ENCODE measurements around the gene WDR74. TPM values are rescaled to one million over a fixed set of nuclear protein-coding genes. Genes with fewer than 3 reads are reported as not detected.
A peak's percentile ranks its signal among the peaks of the same experiment; 100 is the strongest.

The WDR74 gene
- total RNA-seq = 10 to 100 TPM; 31.5 to 56.6 (median 50.4) TPM

DNA sequence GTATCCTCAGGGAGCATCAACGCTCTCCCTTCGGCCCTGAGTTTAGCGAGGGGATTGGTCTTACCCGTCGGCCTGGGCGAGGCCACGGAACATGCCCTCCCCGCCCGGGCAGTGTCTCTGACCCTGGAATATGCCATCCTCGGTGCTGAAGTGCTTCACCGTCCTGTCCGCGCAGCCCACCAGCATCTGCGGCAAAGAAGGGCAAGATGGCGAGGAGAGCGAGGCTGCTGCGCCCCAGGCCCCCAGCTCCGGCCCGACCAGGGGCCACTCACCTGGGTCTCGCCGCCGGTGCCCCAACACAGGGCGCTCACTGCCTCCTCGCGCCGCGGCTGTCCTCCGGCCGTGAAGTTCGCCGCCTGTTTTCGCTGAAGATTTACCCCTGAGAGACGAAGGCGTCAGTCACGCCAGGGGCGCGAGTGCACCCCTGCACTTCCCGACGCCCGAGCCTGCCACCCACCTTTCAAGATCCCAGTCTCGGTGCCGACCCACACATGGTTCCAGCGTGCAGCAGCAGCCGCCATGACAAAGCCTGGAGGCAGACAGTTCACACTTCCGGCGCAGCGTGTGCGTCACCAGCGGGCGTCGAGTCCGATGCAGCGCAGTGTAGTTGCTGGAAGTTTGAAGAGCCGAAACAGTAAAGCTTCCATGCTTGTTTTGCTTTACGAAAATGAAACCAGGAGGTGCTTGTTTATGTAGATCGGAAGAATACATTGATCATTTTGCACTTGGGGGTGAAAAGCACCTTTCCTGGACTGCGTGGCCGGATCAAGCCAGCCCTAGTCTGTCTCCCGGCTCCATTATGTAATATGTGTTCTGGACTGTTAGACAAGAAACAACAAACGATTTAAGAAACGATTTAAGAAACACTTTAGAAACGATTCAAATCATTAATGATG is at the start of gene WDR74:
WDR74 (minus strand) TSS at position 541 of the 896 bp plus-strand sequence; CDS start at position 521, 20 bp downstream.
- 0 to 1% methylated on average over 27 to 35 of the region's 62 CpGs for WGBS, 2 donors
- Histone ChIP-seq H3K36me3 (peaks cover 0 to 27% (median 14%) of the 10 kb centered on the region in 4 donors), H3K27me3 (no peaks in the 10 kb centered on the region), H3K9me3 (no peaks in the 10 kb centered on the region), H3K4me1 (peaks cover 16 to 39% (median 20%) of the 10 kb centered on the region in 4 donors), H3K4me3 (peak within 1 kb of the TSS; percentile 60 to 98 (median 78)), H3K27ac (peak within 1 kb of the TSS; percentile 93 to 99 (median 98))
- DNase-seq (peak; percentile 94 to 99), ATAC-seq (ENCODE audit: low FRiP score in 2 of 2) (peak; percentile 85 to 91)
- peak; percentile 96 to 99 for TF ChIP-seq POLR2AphosphoS5 (IDR thresholded peaks at IDR 0.05)
- peak in 1 of 4 donors; percentile 75 for TF ChIP-seq EP300 (IDR thresholded peaks at IDR 0.05)
- TF ChIP-seq, protein P1, sequence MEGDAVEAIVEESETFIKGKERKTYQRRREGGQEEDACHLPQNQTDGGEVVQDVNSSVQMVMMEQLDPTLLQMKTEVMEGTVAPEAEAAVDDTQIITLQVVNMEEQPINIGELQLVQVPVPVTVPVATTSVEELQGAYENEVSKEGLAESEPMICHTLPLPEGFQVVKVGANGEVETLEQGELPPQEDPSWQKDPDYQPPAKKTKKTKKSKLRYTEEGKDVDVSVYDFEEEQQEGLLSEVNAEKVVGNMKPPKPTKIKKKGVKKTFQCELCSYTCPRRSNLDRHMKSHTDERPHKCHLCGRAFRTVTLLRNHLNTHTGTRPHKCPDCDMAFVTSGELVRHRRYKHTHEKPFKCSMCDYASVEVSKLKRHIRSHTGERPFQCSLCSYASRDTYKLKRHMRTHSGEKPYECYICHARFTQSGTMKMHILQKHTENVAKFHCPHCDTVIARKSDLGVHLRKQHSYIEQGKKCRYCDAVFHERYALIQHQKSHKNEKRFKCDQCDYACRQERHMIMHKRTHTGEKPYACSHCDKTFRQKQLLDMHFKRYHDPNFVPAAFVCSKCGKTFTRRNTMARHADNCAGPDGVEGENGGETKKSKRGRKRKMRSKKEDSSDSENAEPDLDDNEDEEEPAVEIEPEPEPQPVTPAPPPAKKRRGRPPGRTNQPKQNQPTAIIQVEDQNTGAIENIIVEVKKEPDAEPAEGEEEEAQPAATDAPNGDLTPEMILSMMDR (IDR thresholded peaks at IDR 0.05) = no peak
- peak in 3 of 4 donors; percentile 50 to 94 (median 55) for TF ChIP-seq POLR2A (IDR thresholded peaks at IDR 0.05)

DNA sequence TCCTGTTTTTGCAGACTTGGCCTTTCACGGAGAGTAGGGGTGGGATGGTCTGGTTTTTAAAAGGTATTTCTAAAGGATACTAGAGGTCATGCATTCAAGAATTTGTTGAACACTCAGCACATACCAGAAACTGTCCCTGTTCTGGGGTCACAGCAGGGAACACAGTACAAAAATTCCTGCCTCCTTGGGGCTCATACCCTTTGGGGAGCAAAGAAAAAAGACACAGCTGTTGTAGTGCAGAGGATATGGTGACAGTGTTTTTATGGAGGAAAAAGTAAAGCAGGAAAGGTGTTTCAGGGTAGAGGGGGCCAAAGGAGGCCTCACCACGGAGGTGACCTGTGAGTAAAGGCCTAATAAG is 49.7 kb upstream of the WDR74 start:
- ATAC-seq (ENCODE audit: low FRiP score in 2 of 2) (no peak), DNase-seq (no peak)
- WGBS, 2 donors = 63 to 79% methylated on average over 2 of the region's 2 CpGs
- H3K9me3 ChIP-seq = no peaks in the 10 kb centered on the region
- TF ChIP-seq, protein P1 (IDR thresholded peaks at IDR 0.05) = no peak
- TF ChIP-seq EP300 (IDR thresholded peaks at IDR 0.05) (no peak), POLR2AphosphoS5 (IDR thresholded peaks at IDR 0.05) (no peak), POLR2A (IDR thresholded peaks at IDR 0.05) (no peak)
- no peak overlapping the region for H3K4me3 ChIP-seq
- peak overlapping the region; percentile 49 to 77 (median 68) for H3K27ac ChIP-seq
- H3K36me3 ChIP-seq = peaks cover 39 to 57% (median 55%) of the 10 kb centered on the region in 4 donors
- H3K27me3 ChIP-seq = no peaks in the 10 kb centered on the region
- peaks cover 37 to 76% (median 61%) of the 10 kb centered on the region in 4 donors for H3K4me1 ChIP-seq

DNA sequence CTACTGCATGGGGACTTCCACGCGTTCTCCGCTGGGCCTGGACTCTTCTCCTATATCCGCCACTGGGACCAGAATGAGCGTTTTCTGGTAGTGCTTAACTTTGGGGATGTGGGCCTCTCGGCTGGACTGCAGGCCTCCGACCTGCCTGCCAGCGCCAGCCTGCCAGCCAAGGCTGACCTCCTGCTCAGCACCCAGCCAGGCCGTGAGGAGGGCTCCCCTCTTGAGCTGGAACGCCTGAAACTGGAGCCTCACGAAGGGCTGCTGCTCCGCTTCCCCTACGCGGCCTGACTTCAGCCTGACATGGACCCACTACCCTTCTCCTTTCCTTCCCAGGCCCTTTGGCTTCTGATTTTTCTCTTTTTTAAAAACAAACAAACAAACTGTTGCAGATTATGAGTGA is 49.0 kb upstream of the WDR74 start:
- WGBS, 2 donors = 91 to 93% methylated on average over 13 to 14 of the region's 14 CpGs
- H3K9me3 ChIP-seq = no peaks in the 10 kb centered on the region
- no peak overlapping the region for H3K4me3 ChIP-seq
- no peaks in the 10 kb centered on the region for H3K27me3 ChIP-seq
- H3K4me1 ChIP-seq = peaks cover 44 to 83% (median 68%) of the 10 kb centered on the region in 4 donors
- H3K27ac ChIP-seq = peak overlapping the region in 2 of 4 donors; percentile 71 to 77
- H3K36me3 ChIP-seq = peaks cover 45 to 64% (median 62%) of the 10 kb centered on the region in 4 donors
- DNase-seq = peak in 1 of 2 donors; percentile 63
- no peak for ATAC-seq (ENCODE audit: low FRiP score in 2 of 2)
- TF ChIP-seq, protein P1 (IDR thresholded peaks at IDR 0.05) = no peak
- no peak for TF ChIP-seq EP300 (IDR thresholded peaks at IDR 0.05)
- TF ChIP-seq POLR2AphosphoS5 (IDR thresholded peaks at IDR 0.05) = no peak
- no peak for TF ChIP-seq POLR2A (IDR thresholded peaks at IDR 0.05)

DNA sequence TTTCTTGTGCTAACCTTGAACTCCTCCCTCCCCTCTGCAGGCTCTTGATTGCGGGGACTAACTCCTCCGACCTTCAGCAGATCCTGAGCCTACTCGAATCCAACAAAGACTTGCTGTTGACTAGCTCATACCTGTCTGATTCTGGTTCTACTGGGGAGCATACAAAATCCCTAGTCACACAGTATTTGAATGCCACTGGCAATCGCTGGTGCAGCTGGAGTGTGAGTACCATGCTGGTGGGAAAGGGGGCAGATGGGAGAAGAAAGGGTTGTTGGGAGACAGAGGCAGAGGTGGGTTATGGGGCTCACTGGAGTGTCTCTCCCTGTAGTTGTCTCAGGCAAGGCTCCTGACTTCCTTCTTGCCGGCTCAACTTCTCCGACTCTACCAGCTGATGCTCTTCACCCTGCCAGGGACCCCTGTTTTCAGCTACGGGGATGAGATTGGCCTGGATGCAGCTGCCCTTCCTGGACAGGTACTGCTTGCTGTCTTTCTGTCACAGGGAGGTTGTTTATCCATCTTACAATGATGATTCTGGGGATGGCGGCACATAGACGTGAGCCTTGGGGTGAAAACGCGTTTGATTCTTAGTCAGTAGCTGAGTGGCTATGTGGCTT is 45.9 kb upstream of the WDR74 start:
- TF ChIP-seq EP300 (IDR thresholded peaks at IDR 0.05) = no peak
- TF ChIP-seq POLR2AphosphoS5 (IDR thresholded peaks at IDR 0.05) = no peak
- TF ChIP-seq, protein P1 (IDR thresholded peaks at IDR 0.05) = no peak
- TF ChIP-seq POLR2A (IDR thresholded peaks at IDR 0.05) = no peak
- peaks cover 53 to 86% (median 69%) of the 10 kb centered on the region in 4 donors for H3K4me1 ChIP-seq
- no peak for DNase-seq
- ATAC-seq (ENCODE audit: low FRiP score in 2 of 2) = no peak
- peak overlapping the region in 2 of 4 donors; percentile 48 to 66 for H3K27ac ChIP-seq
- no peaks in the 10 kb centered on the region for H3K9me3 ChIP-seq
- no peaks in the 10 kb centered on the region for H3K27me3 ChIP-seq
- no peak overlapping the region for H3K4me3 ChIP-seq
- H3K36me3 ChIP-seq = peaks cover 51 to 77% (median 71%) of the 10 kb centered on the region in 4 donors
- WGBS, 2 donors = 86 to 88% methylated on average over 11 of the region's 11 CpGs

Data from upper lobe of left lung (tissue), 6 donors.